Kidney (tissue), 14 donors: ENCODE data around the gene GOLGA6L2. TPM values are rescaled to one million over a fixed set of nuclear protein-coding genes. Genes with fewer than 3 reads are reported as not detected.

ENCODE experiments used
- DNase-seq, 5 donors: peaks; one replicate each; pipeline ENCODE4 v3.0.0-alpha.2; 2013 to 2020
- FAIRE-seq: peaks from 2 replicates; lab custom pipeline; 2012; peaks lifted over from hg19 to GRCh38; lab: Jason Lieb, UNC
- H3K27ac ChIP-seq, 2 donors: one replicate each; pipeline ENCODE4 v1.7.0; 2013; ENCODE audit warnings: low read depth in 2 of 2, low read length in 2 of 2, inconsistent platforms in 1 of 2
- H3K27me3 ChIP-seq: one replicate; pipeline ENCODE4 v1.7.1; 2013; ENCODE audit warnings: low read length, inconsistent platforms; ENCODE audit not compliant: control insufficient read depth, insufficient read depth
- H3K36me3 ChIP-seq, 3 donors: one replicate each; pipeline versions ENCODE4 v1.7.0 to v1.7.1; 2013; ENCODE audit warnings: low read length in 3 of 3, control low read depth in 1 of 3, inconsistent platforms in 1 of 3; ENCODE audit not compliant: insufficient read depth in 3 of 3, control insufficient read depth in 2 of 3
- H3K4me1 ChIP-seq, 3 donors: one replicate each; pipeline versions ENCODE4 v1.7.0 to v1.7.1; 2013; ENCODE audit warnings: low read length in 3 of 3, inconsistent platforms in 1 of 3, low read depth in 1 of 3; ENCODE audit not compliant: control insufficient read depth in 2 of 3, insufficient read depth in 2 of 3
- H3K4me3 ChIP-seq, 3 donors: one replicate each; pipeline versions ENCODE4 v1.7.0 to v1.8.1; 2013; ENCODE audit warnings: low read length in 3 of 3, control low read depth in 1 of 3, inconsistent platforms in 1 of 3
- H3K9ac ChIP-seq, 3 donors: one replicate each; pipeline versions ENCODE4 v1.7.0 to v1.7.1; 2013; ENCODE audit warnings: low read length in 3 of 3, control low read depth in 1 of 3, inconsistent platforms in 1 of 3
- H3K9me3 ChIP-seq, 3 donors: one replicate each; pipeline versions ENCODE4 v1.7.0 to v1.7.1; 2013; ENCODE audit warnings: low read length in 3 of 3, control low read depth in 1 of 3, inconsistent platforms in 1 of 3; ENCODE audit not compliant: control insufficient read depth in 2 of 3, insufficient read depth in 1 of 3
- CTCF ChIP-seq: IDR thresholded peaks from 3 replicates; pipeline ENCODE4 v1.5.1; 2012; ENCODE audit warnings: mild to moderate bottlenecking, moderate library complexity, borderline replicate concordance; ENCODE audit not compliant: insufficient read depth; ENCODE audit errors: extremely low read depth
- intact Hi-C: fragments of 100-400 bp; cut with DNase I; formaldehyde crosslinking; loops from one replicate; pipeline ENCODE4 v1.11.1; 2022
- polyA plus RNA-seq: library from polyadenylated mRNA; stranded (reverse); fragments of 350-450 nt; fragmentation: Illumina TruSeq; extraction: RNeasy Lipid Tissue Mini Kit (QIAGEN cat#74804); gene quantifications from one replicate; pipeline ENCODE4 v1.2.3, GENCODE V29; 2014; ENCODE audit warnings: low read depth, low replicate concordance; ENCODE audit not compliant: insufficient read depth
- total RNA-seq: library from RNA; stranded (reverse); fragmentation: NEBNext Ultra II Directional; extraction: Animal tissue kit (Norgen Biotek cat#: 25700); gene quantifications from one replicate; pipeline ENCODE4 v1.2.1, GENCODE V29; 2021
- donor health status: control.
- donor health status: control.
- donor health status: control.
- donor health status: control.
- donor health status: control.
- donor health status: DM: yes; HTN: yes; CAD: no.
- donor health status: Normal renal cell carcinoma (clear cell type).

The GOLGA6L2 gene
- total and polyA plus RNA-seq, 2 donors from 2014 or later: not detected

GRCh38 chr15:23397779-23398178, 49.3 kb downstream of the GOLGA6L2 start:
- DNase-seq (no peak), FAIRE-seq (no peak)
- Histone ChIP-seq H3K27me3 (no peaks in the 10 kb centered on the region), H3K4me3 (no peak overlapping the region), H3K27ac (no peak overlapping the region), H3K9me3 (no peaks in the 10 kb centered on the region), H3K9ac (no peak overlapping the region), H3K4me1 (no peaks in the 10 kb centered on the region), H3K36me3 (no peaks in the 10 kb centered on the region)
- TF ChIP-seq CTCF: no peak
- intact Hi-C loops: no loop called here

- FAIRE-seq (no peak), DNase-seq (no peak)
- no peak overlapping the region for H3K27ac ChIP-seq
- H3K9me3 ChIP-seq: no peaks in the 10 kb centered on the region
- no peaks in the 10 kb centered on the region for H3K27me3 ChIP-seq
- H3K4me3 ChIP-seq: no peak overlapping the region
- no peaks in the 10 kb centered on the region for H3K36me3 ChIP-seq
- H3K4me1 ChIP-seq: no peaks in the 10 kb centered on the region
- no peak for TF ChIP-seq CTCF
- no peak overlapping the region for H3K9ac ChIP-seq
- intact Hi-C loops: no loop called here
Measured at GRCh38 chr15:23395832-23396231, 51.2 kb downstream of the GOLGA6L2 start.

- H3K4me3 ChIP-seq: no peak overlapping the region
- no peak for TF ChIP-seq CTCF
- H3K36me3 ChIP-seq: no peaks in the 10 kb centered on the region
- intact Hi-C loops: no loop called here
- H3K27ac ChIP-seq: no peak overlapping the region
- DNase-seq: no peak
- H3K9ac ChIP-seq: no peak overlapping the region
- no peaks in the 10 kb centered on the region for H3K9me3 ChIP-seq
- no peaks in the 10 kb centered on the region for H3K4me1 ChIP-seq
- no peaks in the 10 kb centered on the region for H3K27me3 ChIP-seq
- no peak for FAIRE-seq
Measured at GRCh38 chr15:23395030-23395692, 51.9 kb downstream of the GOLGA6L2 start.

Other genes with a start within 250 kb of the GOLGA6L2 start
- gene GOLGA6L26, start 113.0 kb downstream of the GOLGA6L2 start, total RNA-seq: not detected
- gene GOLGA6L26, start 113.0 kb downstream of the GOLGA6L2 start, polyA plus RNA-seq: not detected
- gene GOLGA8S, start 92.5 kb downstream of the GOLGA6L2 start, total RNA-seq: 0.60 TPM
- 0.13 TPM for gene GOLGA8S, start 92.5 kb downstream of the GOLGA6L2 start, polyA plus RNA-seq
- gene MKRN3, start 118.4 kb upstream of the GOLGA6L2 start, total RNA-seq: not detected
- gene MKRN3, start 118.4 kb upstream of the GOLGA6L2 start, polyA plus RNA-seq: not detected
- gene MAGEL2, start 200.6 kb upstream of the GOLGA6L2 start, total RNA-seq: 0.06 TPM
- gene MAGEL2, start 200.6 kb upstream of the GOLGA6L2 start, polyA plus RNA-seq: not detected
- 19.9 TPM for gene NDN, start 240.1 kb upstream of the GOLGA6L2 start, total RNA-seq
- gene NDN, start 240.1 kb upstream of the GOLGA6L2 start, polyA plus RNA-seq: 29.5 TPM